Right atrium auricular region (tissue), 2 donors: ENCODE data around the gene KAZN. TPM values are rescaled to one million over a fixed set of nuclear protein-coding genes. Genes with fewer than 3 reads are reported as not detected.

Experiments
- DNase-seq: peaks from one replicate; pipeline ENCODE4 v3.0.0-alpha.2; 2019; ENCODE audit warnings: low spot score
- H3K27ac ChIP-seq, 2 donors: fragments of 200-600 bp; sonication (generic); 1 replicate in 1 of 2; 2 replicates in 1 of 2; pipeline ENCODE4 v1.5.1; 2016 to 2019
- H3K27me3 ChIP-seq, 2 donors: fragments of 200-600 bp; sonication (generic); one replicate each; pipeline versions ENCODE4 v1.5.1 to v1.6.0; 2017 to 2019
- H3K36me3 ChIP-seq: fragments of 200-600 bp; sonication (generic); one replicate; pipeline ENCODE4 v1.5.1; 2016
- H3K4me1 ChIP-seq, 2 donors: fragments of 200-600 bp; sonication (generic); one replicate each; pipeline versions ENCODE4 v1.5.1 to v1.6.0; 2017 to 2019
- H3K4me3 ChIP-seq, 2 donors: fragments of 200-600 bp; sonication (generic); 1 replicate in 1 of 2; 2 replicates in 1 of 2; pipeline ENCODE4 v1.5.1; 2017 to 2019; ENCODE audit warnings: mild to moderate bottlenecking in 1 of 2, moderate library complexity in 1 of 2
- H3K9me3 ChIP-seq, 2 donors: fragments of 200-600 bp; sonication (generic); one replicate each; pipeline ENCODE4 v1.5.1; 2019
- CTCF ChIP-seq, 2 donors: fragments of 200-600 bp; sonication (generic); IDR thresholded peaks; one replicate each; pipeline ENCODE4 v1.5.1; 2019; ENCODE audit warnings: antibody characterized with exemption in 2 of 2
- total RNA-seq, 2 donors: library from RNA; depleted of rRNA; stranded (reverse); fragments of >200 nt; gene quantifications; one replicate each; pipeline ENCODE4 v1.1.0, GENCODE V29; 2016

KAZN gene
- total RNA-seq, 2 donors from 2014 or later: 3.9 to 6.8 TPM

GRCh38 chr1:14946684-14947238 is 348.3 kb downstream of the KAZN start:
- no peak for DNase-seq
- Histone ChIP-seq H3K27ac (peak overlapping the region; percentile 81 to 89), H3K9me3 (no peaks in the 10 kb centered on the region), H3K27me3 (no peaks in the 10 kb centered on the region), H3K4me1 (peaks cover 6 to 49% of the 10 kb centered on the region in 2 donors), H3K36me3 (no peaks in the 10 kb centered on the region), H3K4me3 (no peak overlapping the region)
- no peak for TF ChIP-seq CTCF (IDR thresholded peaks at IDR 0.05)

- no peaks in the 10 kb centered on the region for H3K9me3 ChIP-seq
- H3K27ac ChIP-seq: peak overlapping the region in 1 of 2 donors; percentile 89
- no peak for TF ChIP-seq CTCF (IDR thresholded peaks at IDR 0.05)
- no peaks in the 10 kb centered on the region for H3K27me3 ChIP-seq
- no peak for DNase-seq
- H3K36me3 ChIP-seq: no peaks in the 10 kb centered on the region
- no peak overlapping the region for H3K4me3 ChIP-seq
- H3K4me1 ChIP-seq: peaks cover 6 to 48% of the 10 kb centered on the region in 2 donors
These were observed 348.9 kb downstream of the KAZN start for GRCh38 chr1:14947421-14947820.

- no peaks in the 10 kb centered on the region for H3K9me3 ChIP-seq
- no peaks in the 10 kb centered on the region for H3K36me3 ChIP-seq
- TF ChIP-seq CTCF (IDR thresholded peaks at IDR 0.05): no peak
- no peak overlapping the region for H3K4me3 ChIP-seq
- DNase-seq: no peak
- peaks cover 3 to 43% of the 10 kb centered on the region in 2 donors for H3K4me1 ChIP-seq
- no peak overlapping the region for H3K27ac ChIP-seq
- H3K27me3 ChIP-seq: no peaks in the 10 kb centered on the region
These were observed 349.7 kb downstream of the KAZN start for GRCh38 chr1:14948112-14948652.

GRCh38 chr1:14949270-14949835 is 350.9 kb downstream of the KAZN start:
- Histone ChIP-seq H3K4me1 (peaks cover 0 to 32% of the 10 kb centered on the region in 2 donors), H3K4me3 (no peak overlapping the region), H3K9me3 (peaks cover 0 to 5% of the 10 kb centered on the region in 2 donors), H3K27ac (no peak overlapping the region), H3K36me3 (no peaks in the 10 kb centered on the region), H3K27me3 (no peaks in the 10 kb centered on the region)
- no peak for DNase-seq
- no peak for TF ChIP-seq CTCF (IDR thresholded peaks at IDR 0.05)

- H3K4me1 ChIP-seq: peaks cover 0 to 25% of the 10 kb centered on the region in 2 donors
- no peak overlapping the region for H3K4me3 ChIP-seq
- DNase-seq: no peak
- no peaks in the 10 kb centered on the region for H3K36me3 ChIP-seq
- no peak for TF ChIP-seq CTCF (IDR thresholded peaks at IDR 0.05)
- no peak overlapping the region for H3K27ac ChIP-seq
- peaks cover 0 to 5% of the 10 kb centered on the region in 2 donors for H3K9me3 ChIP-seq
- H3K27me3 ChIP-seq: no peaks in the 10 kb centered on the region
These were observed 351.6 kb downstream of the KAZN start for GRCh38 chr1:14949836-14950713.
